Muscle of back (tissue), 11 donors: Measurements from ENCODE around the gene GRWD1. TPM values are rescaled to one million over a fixed set of nuclear protein-coding genes. Genes with fewer than 3 reads are reported as not detected.
"Not testable (repeated sequence)": the region's sequence is repeated elsewhere in the genome, so short reads cannot be mapped to it uniquely, and the experiment has no call there.

Experiments
- DNase-seq, 3 donors: peaks; one replicate each; pipeline versions ENCODE4 v3.0.0 to v3.0.0-alpha.2; 2013
- polyA plus RNA-seq, 10 donors: library from polyadenylated mRNA; unstranded; fragments of 120-200 nt; gene quantifications; one replicate each; pipeline ENCODE4 v1.2.1, GENCODE V29; 2013; ENCODE audit not compliant: insufficient read length in 10 of 10

The GRWD1 gene
- polyA plus RNA-seq, 10 donors: 14.9 to 27.8 (median 22.3) TPM

DNA sequence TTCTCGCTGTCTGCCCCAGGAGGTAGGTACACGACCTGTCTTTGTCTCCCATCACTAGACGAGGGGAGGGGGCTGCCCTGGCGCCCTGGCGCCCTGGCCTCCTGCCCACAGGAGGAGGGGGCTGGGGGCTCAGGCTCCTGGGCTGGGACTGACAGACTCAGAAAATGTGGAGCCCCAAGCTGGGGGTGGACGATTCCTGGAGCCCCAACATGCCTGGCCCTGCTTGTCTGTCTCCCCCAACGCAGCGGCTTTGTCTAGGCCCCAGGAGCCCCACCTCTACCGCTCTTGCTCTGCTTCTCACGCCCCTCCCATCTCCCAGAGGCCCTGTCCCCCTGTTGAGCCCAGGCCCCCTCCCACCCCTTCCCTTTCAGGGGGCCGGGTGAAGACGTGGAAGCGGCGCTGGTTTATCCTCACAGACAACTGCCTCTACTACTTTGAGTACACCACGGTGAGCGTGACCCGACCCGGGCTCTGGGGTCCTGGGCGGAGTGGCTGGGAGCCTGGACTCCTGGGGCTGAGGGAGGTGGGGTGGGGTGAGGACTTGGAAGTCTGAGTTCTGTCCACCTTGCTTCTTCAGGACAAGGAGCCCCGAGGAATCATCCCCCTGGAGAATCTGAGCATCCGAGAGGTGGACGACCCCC lies 32.0 kb downstream of the GRWD1 start:
- no peak for DNase-seq

- DNase-seq: no peak
These were observed 32.8 kb downstream of the GRWD1 start for GRCh38 chr19:48478339-48479256.

- DNase-seq: no peak
These were observed 33.9 kb downstream of the GRWD1 start for GRCh38 chr19:48479686-48480085.

GRCh38 chr19:48480183-48480557 lies 34.4 kb downstream of the GRWD1 start:
- peak in 2 of 3 donors; percentile 52 to 78 for DNase-seq

DNA sequence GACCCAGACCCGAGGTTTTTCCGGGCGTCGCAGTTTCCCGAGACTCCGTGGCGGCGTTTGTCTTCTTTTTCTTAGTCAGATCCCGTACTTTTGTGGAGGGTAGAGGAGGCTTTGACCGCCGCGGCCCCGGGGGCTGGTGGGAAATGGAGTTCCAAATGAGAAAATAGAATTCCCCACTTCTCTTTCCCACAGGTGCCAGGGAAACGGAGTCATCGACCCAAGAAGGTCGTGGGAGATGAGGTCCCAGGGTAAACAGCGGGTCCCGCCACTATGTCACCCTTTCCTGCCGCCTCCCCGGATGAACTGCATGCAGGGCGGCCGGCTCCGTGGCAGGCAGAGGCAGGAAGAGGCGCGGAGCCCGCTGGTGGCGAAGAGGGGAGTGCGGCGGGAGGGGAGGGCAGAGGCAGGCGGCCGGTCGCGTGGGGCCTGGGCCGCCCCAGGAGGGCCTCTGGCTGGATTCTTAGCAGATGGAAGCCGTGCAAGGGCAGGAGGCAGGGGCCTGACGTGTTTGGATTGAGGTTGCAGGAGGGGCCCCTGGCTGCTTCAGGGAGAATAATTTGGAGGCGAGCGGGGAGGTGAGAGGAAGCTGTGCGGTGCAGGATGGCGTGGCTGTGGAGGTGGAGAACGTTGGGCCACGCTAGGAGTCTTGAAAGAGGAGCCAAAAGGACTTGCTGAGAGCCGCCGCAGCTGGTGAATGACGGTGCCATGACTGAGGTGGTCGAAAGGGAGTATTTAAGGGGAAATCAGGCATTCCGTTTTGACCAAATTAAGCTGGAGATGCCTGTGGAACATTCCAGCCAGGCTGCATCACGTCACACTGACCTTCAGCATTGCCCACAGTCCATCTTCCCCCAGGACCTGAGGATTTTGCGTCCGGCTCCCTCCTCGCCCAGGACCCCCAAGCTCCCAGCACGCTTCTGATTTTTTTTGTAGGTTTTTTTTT lies 35.0 kb downstream of the GRWD1 start:
- DNase-seq: peak in 2 of 3 donors; percentile 58 to 84

DNA sequence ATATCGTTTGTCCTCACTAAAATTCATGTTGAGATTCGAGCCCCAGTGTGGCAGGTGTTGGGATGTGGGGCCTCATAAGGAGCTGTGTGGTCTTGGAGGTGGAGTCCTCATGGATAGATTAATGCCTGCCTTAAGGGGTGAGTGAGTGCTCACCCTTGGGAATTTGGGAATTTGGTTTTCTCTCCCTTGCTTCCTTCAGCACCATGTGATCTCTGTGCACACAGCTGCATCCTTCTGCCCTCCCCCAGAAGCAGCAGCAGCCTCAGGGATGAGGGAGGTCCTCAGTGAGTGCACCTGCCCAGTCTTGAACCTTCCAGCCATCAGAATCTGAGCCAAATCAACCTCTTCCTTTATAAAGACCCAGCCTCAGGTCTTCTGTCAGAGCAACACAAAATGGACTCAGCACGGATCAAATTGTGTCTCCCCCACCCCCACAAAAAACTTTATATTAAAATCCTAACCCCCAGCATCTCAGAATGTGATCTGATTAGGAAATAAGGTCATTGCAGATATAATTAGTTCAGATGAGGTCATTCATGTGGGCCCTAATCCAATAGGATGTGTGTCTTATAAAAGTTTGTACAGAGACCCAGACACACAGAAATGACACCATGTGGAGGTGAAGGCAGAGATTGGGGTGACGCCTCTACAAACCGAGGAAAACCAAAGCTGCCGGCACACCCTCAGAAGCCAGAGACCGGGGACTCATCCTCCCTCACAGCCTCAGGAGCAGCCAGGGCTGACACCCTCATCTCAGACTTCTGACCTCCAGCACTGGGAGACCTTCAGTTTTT lies 36.3 kb downstream of the GRWD1 start:
- no peak for DNase-seq

DNA sequence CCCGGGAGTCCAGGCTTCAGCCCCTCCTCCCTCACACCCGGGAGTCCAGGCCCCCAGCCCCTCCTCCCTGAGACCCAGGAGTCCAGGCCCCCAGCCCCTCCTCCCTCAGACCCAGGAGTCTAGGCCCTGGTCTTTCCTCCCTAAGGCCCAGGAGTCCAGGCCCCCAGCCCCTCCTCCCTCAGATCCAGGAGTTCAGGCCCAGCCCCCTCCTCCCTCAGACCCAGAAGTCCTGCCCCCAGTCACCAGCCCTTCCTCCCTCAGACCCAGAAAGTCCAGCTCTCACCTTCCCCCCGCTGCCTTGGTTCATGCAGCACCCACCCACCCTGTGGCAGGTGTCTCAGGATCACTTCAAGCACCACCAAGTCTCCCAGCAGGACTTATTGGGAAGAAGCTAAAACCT lies 37.5 kb downstream of the GRWD1 start:
- no peak for DNase-seq

DNA sequence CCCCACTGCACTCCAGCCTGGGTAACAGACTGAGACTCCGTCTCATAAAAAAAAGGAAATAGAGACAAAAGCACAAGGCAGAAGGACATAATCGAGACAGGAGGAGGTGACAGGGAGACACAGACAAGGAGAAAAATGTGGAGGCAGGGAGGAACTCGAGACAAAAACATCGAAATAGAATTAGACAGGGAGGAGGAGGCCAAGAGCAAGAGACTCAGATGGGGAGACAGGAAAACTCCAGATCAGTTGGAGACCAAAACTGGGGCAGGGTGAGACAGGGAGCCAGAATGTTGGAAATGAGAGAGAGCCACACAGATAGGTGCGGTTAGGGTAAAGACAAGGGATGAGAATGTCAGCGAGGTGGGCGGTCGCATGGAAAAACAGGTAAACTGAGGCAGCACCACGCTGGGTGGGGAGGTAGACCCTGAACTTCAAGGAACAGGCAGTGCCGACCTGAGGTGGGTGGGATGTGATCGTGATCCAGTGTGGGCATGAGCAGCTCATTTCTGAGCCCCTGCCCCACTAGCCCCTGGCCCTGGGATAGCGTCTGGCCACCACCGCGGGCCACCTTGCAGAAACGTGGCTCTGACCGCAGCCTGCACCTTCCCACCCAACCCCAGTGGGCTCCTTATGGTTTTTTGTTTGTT lies 38.6 kb downstream of the GRWD1 start:
- no peak for DNase-seq

DNA sequence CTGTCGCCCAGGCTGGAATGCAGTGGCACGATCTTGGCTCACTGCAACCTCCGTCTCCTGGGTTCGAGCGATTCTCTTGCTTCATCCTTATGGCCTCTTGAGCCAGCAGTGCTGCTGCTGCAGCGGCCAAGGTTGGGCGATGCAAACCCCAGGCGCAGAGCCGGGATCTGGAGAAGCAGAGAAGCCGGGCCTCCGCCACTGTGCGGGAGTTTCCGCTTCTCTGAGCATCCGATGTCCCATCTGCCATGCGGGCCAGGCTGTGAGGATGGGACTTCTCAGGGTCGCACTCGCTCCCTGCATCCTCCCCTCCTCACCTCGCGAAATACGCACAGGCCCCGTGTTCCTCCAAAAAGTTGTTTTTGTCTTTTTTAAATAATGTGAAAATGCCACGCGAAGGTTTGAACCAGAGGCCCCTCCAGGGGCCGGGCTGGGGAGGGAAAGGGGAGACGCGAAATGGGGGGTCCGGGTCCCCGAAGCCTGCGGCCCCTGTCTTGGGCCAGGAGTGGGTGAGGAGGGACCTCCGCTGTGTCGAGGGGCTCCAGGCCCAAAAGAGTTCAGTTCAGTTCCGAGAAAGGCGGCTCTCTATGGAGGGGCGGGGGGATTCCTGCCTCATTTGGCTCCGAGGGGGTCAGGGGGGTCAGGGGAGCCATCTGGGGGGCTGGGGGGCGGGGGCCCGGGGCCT lies 39.3 kb downstream of the GRWD1 start:
- no peak for DNase-seq

DNA sequence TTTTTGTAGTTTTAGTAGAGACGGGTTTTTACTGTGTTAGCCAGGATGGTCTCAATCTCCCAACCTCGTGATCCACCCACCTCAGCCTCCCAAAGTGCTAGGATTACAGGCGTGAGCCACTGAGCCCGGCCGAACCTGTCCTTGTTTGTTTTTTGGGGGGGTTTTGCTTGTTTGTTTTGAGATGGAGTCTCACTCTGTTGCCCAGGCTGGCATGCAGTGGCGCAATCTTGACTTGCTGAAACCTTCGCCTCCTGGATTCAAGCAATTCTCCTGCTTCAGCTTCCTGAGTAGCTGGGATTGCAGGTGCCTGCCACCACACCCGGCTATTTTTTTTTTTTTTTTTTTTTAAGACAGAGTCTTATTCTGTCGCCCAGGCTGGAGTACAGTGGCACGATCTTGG lies 40.9 kb downstream of the GRWD1 start:
- not testable (repeated sequence) for DNase-seq

DNA sequence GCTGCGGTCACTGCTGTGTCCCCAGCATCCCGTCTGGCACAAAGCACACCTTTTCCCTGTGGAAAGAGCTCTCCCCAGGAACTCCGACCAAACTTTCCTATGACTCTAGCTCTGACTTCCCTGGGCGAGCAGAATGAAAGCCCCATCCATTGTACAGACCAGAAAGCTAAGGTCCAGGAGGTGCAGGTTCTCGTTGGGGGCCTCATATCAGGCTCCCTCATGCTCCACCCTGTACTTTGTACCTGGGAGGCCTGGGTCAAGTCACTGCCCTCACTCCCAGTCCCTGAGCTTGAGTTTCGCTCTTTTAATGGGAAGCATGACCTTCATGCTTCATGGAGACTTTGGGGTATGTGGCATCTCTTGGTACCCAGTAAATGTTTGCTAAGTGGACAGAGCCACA lies 41.8 kb downstream of the GRWD1 start:
- no peak for DNase-seq

GRCh38 chr19:48487948-48488347 lies 42.2 kb downstream of the GRWD1 start:
- DNase-seq: peak in 1 of 3 donors; percentile 37

- DNase-seq: not testable (repeated sequence)
These were observed 42.7 kb downstream of the GRWD1 start for GRCh38 chr19:48488478-48488877.

DNA sequence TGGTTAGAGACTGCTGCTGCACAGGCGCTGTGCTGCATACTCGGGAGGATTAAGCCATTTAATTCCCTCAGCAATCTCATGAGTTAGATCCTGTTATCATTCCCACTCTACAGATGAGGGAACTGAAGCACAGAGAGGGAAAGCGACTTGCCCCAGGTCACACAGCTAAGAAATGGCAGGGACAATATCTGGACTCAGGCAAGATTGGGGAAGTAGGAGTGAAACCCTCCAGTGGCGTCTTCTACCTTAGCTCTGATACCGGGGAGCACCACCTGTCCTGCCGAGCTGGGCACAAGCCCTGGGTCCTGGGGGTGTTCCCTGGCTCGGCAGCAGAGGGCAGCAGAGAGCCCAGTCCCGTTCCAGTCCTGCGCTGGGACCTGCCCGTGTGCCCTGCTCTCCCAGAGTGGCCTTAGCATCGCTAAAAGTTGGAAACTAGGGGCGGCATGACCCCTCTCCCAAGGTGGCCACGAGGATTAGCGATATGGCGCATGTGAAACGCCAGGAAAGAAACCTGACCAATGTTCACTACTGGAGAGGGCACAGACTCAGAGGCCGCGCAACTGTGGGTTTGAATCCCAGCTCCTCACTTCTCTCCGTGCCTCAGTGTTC lies 43.9 kb downstream of the GRWD1 start:
- DNase-seq: peak in 1 of 3 donors; percentile 71

DNA sequence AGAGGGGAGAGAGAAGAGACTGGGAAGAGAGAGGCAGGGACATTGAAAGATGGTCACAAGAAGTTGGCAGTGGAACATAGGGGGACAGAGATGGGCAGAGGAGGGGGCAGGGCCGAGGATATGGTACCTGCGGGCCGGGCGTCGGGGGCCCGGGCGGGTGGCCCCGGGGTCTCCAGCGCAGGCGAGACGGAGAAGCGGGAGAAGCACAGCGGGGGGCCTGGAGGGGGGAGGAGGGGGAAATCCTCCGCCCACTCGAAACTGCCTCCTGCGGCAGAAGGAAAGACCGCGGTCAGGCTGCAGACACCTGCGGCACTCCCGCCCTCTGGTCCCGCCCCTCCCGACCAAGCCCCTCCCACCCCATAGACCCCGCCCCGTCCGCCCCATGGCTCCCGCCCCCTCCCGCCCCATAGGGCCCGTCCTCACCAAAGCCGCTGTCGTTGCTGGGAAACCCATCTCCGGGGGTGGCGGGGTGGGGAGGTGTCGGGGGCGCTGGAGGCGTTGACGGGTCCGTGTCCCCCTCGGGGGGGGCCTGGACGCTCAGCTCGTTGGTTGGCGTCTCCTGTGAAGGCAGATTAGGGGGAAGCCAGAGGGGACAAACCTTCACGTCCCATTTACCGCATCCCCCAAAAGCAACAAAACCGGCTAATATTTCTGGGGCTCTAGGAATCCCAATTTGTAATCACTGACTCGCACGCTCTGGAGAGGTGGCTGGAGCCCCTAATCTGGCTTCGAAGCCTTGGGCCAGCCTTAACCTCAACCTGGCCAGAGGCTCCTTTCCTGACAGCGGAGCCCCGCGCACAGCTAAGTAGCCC lies 45.4 kb downstream of the GRWD1 start:
- DNase-seq: no peak

- no peak for DNase-seq
These were observed 46.0 kb downstream of the GRWD1 start for GRCh38 chr19:48491793-48492123.

DNA sequence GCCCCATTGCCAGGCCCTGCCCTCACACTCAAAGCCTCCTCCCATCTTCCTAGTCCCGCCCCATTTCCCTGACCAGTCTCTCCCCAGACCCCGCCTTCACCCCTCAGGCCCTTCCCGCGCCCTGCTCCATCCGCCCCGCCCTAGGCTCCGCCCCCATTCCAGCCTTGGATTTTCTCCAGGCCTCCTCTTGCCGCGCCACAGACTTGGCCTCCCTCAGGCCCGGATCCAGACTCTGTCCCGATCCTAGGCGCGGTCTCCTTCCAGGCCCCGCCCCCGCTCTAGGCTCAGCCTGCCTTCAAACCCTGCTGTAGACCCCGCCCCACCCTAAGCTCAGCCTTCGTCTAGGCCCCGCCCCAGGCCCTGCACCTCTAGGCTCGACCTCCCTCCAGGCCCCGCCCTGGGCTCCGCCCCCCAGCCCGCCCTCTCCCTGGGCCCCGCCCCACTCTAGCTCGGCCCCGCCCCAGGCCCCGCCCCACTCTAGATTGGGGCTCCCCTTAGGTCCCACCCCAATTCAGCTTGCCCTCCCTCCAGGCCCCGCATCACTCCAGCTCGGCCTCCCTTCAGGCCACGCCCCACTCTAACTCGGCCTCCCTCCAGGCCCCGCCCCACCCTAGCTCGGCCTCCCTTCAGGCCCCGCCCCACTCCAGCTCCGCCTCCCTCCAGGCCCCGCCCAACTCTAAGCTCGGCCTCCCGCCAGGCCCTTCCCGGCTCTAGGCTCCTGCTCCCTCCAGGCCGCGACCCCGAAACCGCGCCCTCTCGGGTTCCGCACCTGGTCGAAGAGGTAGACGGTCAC lies 47.3 kb downstream of the GRWD1 start:
- DNase-seq: peak; percentile 86 to 91 (median 91)
